HG03280 (cell line): Measurements from ENCODE around the gene COX7B.
"Not testable (repeated sequence)": the region's sequence is repeated elsewhere in the genome, so short reads cannot be mapped to it uniquely, and the experiment has no call there.

Source experiments
- ATAC-seq: cut with Tn5 transposase; IDR thresholded peaks from one replicate; pipeline ENCODE4 v1.9.1; 2021; ENCODE audit warnings: mild to moderate bottlenecking, moderate library complexity; ENCODE audit not compliant: unreplicated experiment

Gene COX7B

DNA sequence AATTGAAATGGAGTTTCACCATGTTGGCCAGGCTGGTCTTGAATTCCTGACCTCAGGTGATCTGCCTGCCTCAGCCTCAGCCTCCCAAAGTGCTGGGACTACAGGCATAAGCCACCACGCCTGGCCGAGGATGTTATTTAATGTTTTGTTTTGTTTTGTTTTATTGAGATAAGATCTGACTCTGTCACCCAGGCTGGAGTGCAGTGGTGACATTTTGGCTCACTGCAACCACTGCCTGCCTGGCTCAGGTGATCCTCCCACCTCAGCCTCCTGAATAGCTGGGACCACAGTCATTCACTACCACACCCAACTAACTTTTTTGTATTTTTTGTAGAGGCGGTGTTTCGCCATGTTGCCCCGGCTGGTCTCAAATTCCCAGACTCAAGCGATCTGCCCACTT is 45.8 kb downstream of the COX7B start:
- ATAC-seq, result not testable (repeated sequence)

DNA sequence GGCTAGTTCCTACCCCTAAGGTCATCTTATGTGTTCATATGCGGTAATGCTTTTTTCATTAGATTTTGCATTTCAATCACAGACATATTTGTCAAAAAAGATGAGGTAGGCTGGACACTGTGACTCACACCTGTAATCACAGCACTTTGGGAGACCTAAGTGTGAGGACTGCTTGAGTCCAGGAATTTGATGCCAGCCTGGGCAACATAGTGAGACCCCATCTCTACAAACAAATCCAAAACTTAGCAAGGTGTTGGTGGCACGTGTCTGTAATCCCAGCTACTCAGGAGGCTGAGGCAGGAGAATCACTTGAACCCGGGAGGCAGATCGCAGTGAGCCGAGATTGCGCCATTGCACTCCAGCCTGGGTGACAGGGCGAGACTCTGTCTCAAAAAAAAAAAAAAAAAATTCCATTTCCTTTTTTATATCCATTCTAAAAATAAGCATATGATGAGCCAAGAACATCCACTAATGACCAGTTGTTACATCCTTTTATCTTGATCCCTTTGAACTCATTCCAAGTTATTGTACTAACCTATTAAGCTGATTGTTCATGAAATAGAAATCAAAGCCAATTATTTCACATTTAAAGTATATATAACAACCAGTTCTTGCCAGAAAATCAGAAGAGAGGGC is 46.8 kb downstream of the COX7B start:
- ATAC-seq, result no peak

DNA sequence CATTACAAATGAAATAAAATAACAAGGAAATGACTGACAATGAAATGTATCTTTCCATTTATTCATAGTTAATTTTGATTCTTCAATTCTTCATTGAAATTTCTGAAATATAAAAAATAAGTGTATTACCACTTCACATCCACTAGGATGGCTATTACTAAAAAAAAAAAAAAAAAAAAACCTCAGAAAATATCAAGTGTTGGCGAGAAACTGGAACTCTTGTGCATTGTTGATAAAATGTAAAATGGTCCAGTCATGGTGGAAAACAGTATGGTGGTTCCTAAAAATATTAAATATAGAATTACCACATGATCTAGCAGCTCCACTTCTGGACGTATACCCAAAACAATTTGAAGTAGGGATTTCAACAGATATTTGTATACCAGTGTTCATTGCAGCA is 47.3 kb downstream of the COX7B start:
- no peak for ATAC-seq

DNA sequence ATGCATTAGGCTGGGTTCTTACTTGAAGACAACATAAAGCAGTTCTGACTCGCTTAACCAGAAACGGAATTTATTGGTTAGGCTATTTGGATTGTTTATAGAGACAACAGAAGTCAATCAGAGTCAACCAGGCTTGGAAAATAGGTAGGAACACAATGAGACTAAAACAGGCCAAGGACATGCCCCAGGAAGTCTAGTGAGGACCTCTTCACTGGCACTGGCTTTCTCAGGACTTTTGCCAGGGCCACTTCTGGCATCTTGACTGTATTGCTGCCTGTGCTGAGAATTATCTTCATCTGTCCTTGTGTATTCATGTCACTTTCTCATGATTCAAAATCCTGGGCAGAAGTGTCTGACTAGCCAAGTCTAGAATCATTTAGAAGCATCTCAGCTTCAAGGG is 50.6 kb downstream of the COX7B start:
- ATAC-seq, result no peak

DNA sequence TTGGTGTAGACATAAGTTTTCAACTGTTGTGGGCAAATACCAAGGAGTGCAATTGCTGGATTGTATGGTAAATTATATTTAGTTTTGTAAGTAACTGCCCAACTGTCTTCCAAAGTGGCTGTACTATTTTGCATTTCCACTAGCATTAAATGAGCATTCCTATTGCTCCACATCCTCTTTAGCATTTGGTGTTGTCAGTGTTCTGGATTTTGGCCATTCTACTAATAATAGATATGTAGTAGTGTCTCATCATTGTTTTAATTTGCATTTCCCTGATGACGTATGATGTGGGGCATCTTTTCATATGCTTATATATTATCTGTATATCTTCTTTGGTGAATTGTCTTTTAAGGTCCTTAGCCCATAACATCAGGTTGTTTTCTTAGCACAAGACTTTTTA is 52.9 kb downstream of the COX7B start:
- ATAC-seq, result no peak

DNA sequence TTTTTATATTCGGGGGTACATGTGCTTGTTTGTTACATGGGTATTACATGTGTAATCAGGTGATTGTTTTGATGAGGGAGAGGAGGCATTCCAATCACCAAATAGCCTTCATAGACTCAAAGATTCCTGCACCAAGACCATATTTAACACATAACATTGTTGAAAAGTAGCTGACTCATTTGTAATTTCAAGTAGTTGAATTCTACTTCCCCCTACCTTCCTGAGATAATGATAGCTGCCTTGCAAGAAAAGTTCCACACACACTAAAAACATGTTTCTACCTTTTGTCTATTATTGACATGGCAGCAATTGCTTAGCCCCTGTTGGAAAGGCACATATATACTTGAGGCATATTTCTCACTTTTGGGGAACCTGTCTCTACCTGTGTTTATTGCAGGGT is 54.0 kb downstream of the COX7B start:
- ATAC-seq, result no peak

DNA sequence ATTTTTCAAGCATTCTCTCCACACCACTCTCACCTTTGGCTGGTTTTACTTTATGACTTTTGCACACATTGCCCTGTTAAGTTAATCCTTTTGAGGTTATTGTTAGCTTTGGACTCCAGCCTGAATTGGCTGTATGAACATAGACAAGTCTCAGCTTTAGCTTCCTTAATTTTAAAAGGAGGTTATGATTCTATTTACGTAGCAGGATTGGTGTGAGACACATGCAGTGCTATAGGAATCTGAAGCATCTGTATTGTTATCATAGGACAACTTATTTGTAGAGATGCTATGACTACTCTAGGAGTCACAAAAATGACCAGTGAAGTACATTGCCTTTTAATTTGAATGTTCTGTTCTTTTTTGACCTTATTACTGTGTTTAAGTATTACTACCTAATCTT is 54.4 kb downstream of the COX7B start:
- ATAC-seq, result no peak
